Measurements from ENCODE around the gene ERRFI1.
"Not testable (repeated sequence)": the region's sequence is repeated elsewhere in the genome, so short reads cannot be mapped to it uniquely, and the experiment has no call there.

The ERRFI1 gene

GRCh38 chr1:8026153-8026975, at the start of gene ERRFI1:
Gene ERRFI1, minus strand, starts transcription at chr1:8026309. Its CDS starts 10,690 bp downstream, at chr1:8015619.
- DNase-seq (ENCODE audit: low read depth), result peak; percentile 82

- no peak for DNase-seq (ENCODE audit: low read depth)
Observed at GRCh38 chr1:8075511-8076051, 49.5 kb upstream of the ERRFI1 start.

- DNase-seq (ENCODE audit: low read depth), result no peak
Observed at GRCh38 chr1:8073112-8073855, 47.2 kb upstream of the ERRFI1 start.

GRCh38 chr1:8070381-8070811, 44.3 kb upstream of the ERRFI1 start:
- DNase-seq (ENCODE audit: low read depth), result no peak

GRCh38 chr1:8069614-8070320, 43.7 kb upstream of the ERRFI1 start:
- DNase-seq (ENCODE audit: low read depth), result not testable (repeated sequence)

GRCh38 chr1:8065369-8065768, 39.3 kb upstream of the ERRFI1 start:
- DNase-seq (ENCODE audit: low read depth), result no peak

GRCh38 chr1:8063298-8064036, 37.4 kb upstream of the ERRFI1 start:
- no peak for DNase-seq (ENCODE audit: low read depth)

- DNase-seq (ENCODE audit: low read depth), result no peak
Observed at GRCh38 chr1:8062861-8063260, 36.8 kb upstream of the ERRFI1 start.

GRCh38 chr1:8061673-8062386, 35.7 kb upstream of the ERRFI1 start:
- DNase-seq (ENCODE audit: low read depth), result no peak

GRCh38 chr1:8061210-8061609, 35.1 kb upstream of the ERRFI1 start:
- DNase-seq (ENCODE audit: low read depth), result no peak

- no peak for DNase-seq (ENCODE audit: low read depth)
Observed at GRCh38 chr1:8059161-8059622, 33.1 kb upstream of the ERRFI1 start.

GRCh38 chr1:8057779-8058178, 31.7 kb upstream of the ERRFI1 start:
- DNase-seq (ENCODE audit: low read depth), result not testable (repeated sequence)

GRCh38 chr1:8055973-8056372, 29.9 kb upstream of the ERRFI1 start:
- no peak for DNase-seq (ENCODE audit: low read depth)

GRCh38 chr1:8053878-8054567, 27.9 kb upstream of the ERRFI1 start:
- no peak for DNase-seq (ENCODE audit: low read depth)

GRCh38 chr1:8051650-8052049, 25.5 kb upstream of the ERRFI1 start:
- no peak for DNase-seq (ENCODE audit: low read depth)

- DNase-seq (ENCODE audit: low read depth), result not testable (repeated sequence)
Observed at GRCh38 chr1:8049229-8049628, 23.1 kb upstream of the ERRFI1 start.

GRCh38 chr1:8047686-8048445, 21.8 kb upstream of the ERRFI1 start:
- no peak for DNase-seq (ENCODE audit: low read depth)

- no peak for DNase-seq (ENCODE audit: low read depth)
Observed at GRCh38 chr1:8047112-8047511, 21.0 kb upstream of the ERRFI1 start.

GRCh38 chr1:8046391-8046790, 20.3 kb upstream of the ERRFI1 start:
- no peak for DNase-seq (ENCODE audit: low read depth)
